NCI-H2227 (cell line): ENCODE measurements around the gene RNF130.
"Not testable (repeated sequence)": the region's sequence is repeated elsewhere in the genome, so short reads cannot be mapped to it uniquely, and the experiment has no call there.

Experiments
- DNase-seq: peaks from one replicate; lab custom pipeline; 2025; ENCODE audit not compliant: unreplicated experiment; lab: John Stamatoyannopoulos, UW

The RNF130 gene

GRCh38 chr5:179978792-179979191 lies 92.8 kb downstream of the RNF130 start:
- no peak for DNase-seq

GRCh38 chr5:179975713-179976134 lies 95.8 kb downstream of the RNF130 start:
- DNase-seq, result no peak

GRCh38 chr5:179974946-179975712 lies 96.4 kb downstream of the RNF130 start:
- no peak for DNase-seq

- DNase-seq, result no peak
Measured at GRCh38 chr5:179974246-179974945, 97.2 kb downstream of the RNF130 start.

- no peak for DNase-seq
Measured at GRCh38 chr5:179973391-179973790, 98.2 kb downstream of the RNF130 start.

- DNase-seq, result no peak
Measured at GRCh38 chr5:179969110-179969509, 102.4 kb downstream of the RNF130 start.

- no peak for DNase-seq
Measured at GRCh38 chr5:179967489-179967888, 104.1 kb downstream of the RNF130 start.

GRCh38 chr5:179964015-179964414 lies 107.5 kb downstream of the RNF130 start:
- DNase-seq, result no peak

- no peak for DNase-seq
Measured at GRCh38 chr5:179963375-179963774, 108.2 kb downstream of the RNF130 start.

GRCh38 chr5:179960204-179960831 lies 111.2 kb downstream of the RNF130 start:
- no peak for DNase-seq

- DNase-seq, result no peak
Measured at GRCh38 chr5:179959641-179960040, 111.9 kb downstream of the RNF130 start.

- not testable (repeated sequence) for DNase-seq
Measured at GRCh38 chr5:179959118-179959517, 112.4 kb downstream of the RNF130 start.

- no peak for DNase-seq
Measured at GRCh38 chr5:179955630-179956029, 115.9 kb downstream of the RNF130 start.

GRCh38 chr5:179955062-179955461 lies 116.5 kb downstream of the RNF130 start:
- DNase-seq, result no peak

GRCh38 chr5:179954434-179954833 lies 117.1 kb downstream of the RNF130 start:
- no peak for DNase-seq

- DNase-seq, result no peak
Measured at GRCh38 chr5:179953987-179954386, 117.6 kb downstream of the RNF130 start.

- DNase-seq, result no peak
Measured at GRCh38 chr5:179936976-179937681, 134.4 kb downstream of the RNF130 start.

GRCh38 chr5:179930788-179931473 lies 140.6 kb downstream of the RNF130 start:
- DNase-seq, result no peak

GRCh38 chr5:179927824-179928223 lies 143.7 kb downstream of the RNF130 start:
- DNase-seq, result no peak

- DNase-seq, result no peak
Measured at GRCh38 chr5:179926657-179927056, 144.9 kb downstream of the RNF130 start.

- DNase-seq, result no peak
Measured at GRCh38 chr5:179923436-179923835, 148.1 kb downstream of the RNF130 start.
